ENCODE data around the gene TIMM10B. TPM values are rescaled to one million over a fixed set of nuclear protein-coding genes. Genes with fewer than 3 reads are reported as not detected.

TIMM10B gene
- total RNA-seq, 6 experiments from 2014 or later: 29.0 to 39.3 (median 31.0) TPM

DNA sequence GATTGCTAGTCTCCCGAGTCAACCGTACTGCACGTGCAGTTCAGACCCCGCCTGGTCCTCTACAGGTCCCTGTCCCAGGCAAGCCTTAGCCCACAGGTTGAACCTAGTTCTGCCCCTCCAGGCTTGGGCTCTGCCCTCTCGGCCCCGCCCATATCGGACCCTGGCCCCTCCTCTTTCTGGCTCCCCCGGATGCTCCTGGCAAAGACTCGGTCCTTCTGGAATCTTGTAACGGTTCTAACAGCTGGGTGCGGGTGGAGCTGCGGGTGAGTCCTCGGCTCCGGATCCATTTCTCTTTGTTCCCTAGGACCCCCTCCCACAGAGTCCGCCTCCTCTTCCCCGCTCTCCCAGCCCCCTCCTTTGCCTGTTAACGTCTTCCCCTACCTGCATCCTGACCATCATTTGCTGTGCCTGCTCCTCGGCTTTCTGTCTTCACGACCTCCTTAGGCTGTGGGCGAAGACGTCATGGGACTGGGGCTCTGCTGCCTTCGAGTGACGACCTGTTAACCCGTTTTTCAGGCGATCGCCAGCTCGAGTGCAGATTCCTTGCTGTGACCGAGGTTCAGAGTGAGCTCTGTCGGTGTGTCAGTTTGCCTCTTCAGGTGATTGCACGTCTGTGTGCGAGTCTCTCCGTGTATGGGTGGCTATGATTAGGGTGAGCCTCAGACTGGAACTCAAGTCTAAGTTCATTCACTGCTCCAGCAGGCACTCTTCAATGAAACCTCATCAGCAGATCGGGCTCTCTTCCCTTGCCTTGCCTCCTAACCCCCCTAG, 16.0 kb downstream of the TIMM10B start, which contains the start of gene DNHD1:
Gene DNHD1, plus strand, starts transcription at position 212 of the 771 bp plus-strand sequence. CDS start 936 bp downstream, outside the sequence.
- Mint-ChIP-seq H3K27ac (no peak within 1 kb of the TSS), H3K27me3 (ENCODE audit: insufficient read depth) (peaks cover 1% of the 10 kb centered on the region), H3K4me3 (no peak within 1 kb of the TSS), H3K4me1 (ENCODE audit: low read depth) (peaks cover 14% of the 10 kb centered on the region), H3K9me3 (no peaks in the 10 kb centered on the region), H3K36me3 (ENCODE audit: low read depth) (no peaks in the 10 kb centered on the region; the same call in none of the 2 replicates)
- no peak for DNase-seq
- TF ChIP-seq, protein P1, sequence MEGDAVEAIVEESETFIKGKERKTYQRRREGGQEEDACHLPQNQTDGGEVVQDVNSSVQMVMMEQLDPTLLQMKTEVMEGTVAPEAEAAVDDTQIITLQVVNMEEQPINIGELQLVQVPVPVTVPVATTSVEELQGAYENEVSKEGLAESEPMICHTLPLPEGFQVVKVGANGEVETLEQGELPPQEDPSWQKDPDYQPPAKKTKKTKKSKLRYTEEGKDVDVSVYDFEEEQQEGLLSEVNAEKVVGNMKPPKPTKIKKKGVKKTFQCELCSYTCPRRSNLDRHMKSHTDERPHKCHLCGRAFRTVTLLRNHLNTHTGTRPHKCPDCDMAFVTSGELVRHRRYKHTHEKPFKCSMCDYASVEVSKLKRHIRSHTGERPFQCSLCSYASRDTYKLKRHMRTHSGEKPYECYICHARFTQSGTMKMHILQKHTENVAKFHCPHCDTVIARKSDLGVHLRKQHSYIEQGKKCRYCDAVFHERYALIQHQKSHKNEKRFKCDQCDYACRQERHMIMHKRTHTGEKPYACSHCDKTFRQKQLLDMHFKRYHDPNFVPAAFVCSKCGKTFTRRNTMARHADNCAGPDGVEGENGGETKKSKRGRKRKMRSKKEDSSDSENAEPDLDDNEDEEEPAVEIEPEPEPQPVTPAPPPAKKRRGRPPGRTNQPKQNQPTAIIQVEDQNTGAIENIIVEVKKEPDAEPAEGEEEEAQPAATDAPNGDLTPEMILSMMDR (IDR thresholded peaks at IDR 0.05): no peak

DNA sequence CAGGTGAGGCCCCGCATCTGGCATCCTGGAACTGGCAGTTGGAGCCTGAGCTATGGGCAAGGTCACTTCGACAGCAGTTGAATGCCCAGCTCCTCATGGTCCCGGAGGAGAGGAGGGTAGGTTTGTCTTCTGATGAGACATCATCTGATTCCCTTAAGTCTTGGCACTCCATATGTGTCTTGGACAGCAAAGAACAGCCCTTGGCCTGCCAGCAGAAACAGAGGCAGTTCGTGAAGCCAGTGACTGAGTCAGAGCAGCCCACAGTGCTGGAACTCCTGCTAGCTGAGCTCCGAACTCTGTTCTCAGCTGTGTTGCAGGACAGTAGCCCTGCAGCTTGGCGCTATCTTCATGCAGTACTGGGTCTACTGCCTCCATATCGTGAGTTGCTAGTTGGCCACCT, 16.8 kb downstream of the TIMM10B start:
- no peaks in the 10 kb centered on the region; the same call in none of the 2 replicates for H3K36me3 Mint-ChIP-seq (ENCODE audit: low read depth)
- peaks cover 1% of the 10 kb centered on the region for H3K27me3 Mint-ChIP-seq (ENCODE audit: insufficient read depth)
- H3K4me1 Mint-ChIP-seq (ENCODE audit: low read depth): peaks cover 23% of the 10 kb centered on the region
- TF ChIP-seq, protein P1 (IDR thresholded peaks at IDR 0.05): no peak
- H3K27ac Mint-ChIP-seq: no peak overlapping the region
- DNase-seq: no peak
- no peaks in the 10 kb centered on the region for H3K9me3 Mint-ChIP-seq
- H3K4me3 Mint-ChIP-seq: no peak overlapping the region

DNA sequence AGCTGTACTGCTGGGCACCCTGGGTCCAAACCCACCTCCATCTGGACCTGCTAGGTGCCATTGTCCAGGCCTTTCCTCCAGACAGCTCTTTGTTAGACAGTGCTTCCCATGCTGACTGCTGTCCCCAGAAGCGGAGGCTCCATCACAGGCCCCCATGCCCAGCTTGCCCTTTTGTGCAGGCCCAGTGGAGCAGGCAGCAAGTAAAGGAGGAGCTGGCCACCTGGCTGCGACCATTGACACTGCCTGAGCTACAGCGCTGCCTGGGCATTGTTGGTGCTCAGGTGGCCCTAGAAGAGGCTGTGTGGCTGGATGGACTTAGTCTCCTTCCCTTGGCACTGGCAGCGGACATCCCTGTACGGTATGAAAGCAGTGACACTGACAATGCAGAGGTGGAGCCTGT, 17.2 kb downstream of the TIMM10B start:
- H3K4me1 Mint-ChIP-seq (ENCODE audit: low read depth): peaks cover 27% of the 10 kb centered on the region
- H3K9me3 Mint-ChIP-seq: no peaks in the 10 kb centered on the region
- TF ChIP-seq, protein P1 (IDR thresholded peaks at IDR 0.05): no peak
- no peak overlapping the region for H3K27ac Mint-ChIP-seq
- H3K4me3 Mint-ChIP-seq: no peak overlapping the region
- no peaks in the 10 kb centered on the region; the same call in none of the 2 replicates for H3K36me3 Mint-ChIP-seq (ENCODE audit: low read depth)
- H3K27me3 Mint-ChIP-seq (ENCODE audit: insufficient read depth): peaks cover 1% of the 10 kb centered on the region
- no peak for DNase-seq

DNA sequence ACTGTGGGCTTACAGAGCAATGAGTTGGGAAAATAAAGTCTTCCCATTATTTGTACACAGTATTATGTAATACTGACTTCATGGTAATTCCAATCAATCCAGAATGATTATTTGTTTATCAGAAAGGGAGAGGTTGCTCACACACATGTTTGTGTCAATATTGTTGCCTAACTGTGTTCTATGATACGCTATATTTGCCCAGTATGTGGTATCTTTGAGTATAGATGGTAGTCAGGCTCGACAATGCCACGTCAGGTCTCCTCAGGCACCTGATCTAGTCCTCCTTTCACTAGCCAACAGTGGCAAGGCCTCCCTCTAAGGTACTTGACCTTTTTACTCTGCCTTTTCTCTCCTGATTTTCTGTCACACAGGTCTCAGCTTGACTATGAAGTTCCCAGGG, 21.1 kb downstream of the TIMM10B start:
- Mint-ChIP-seq H3K27ac (no peak overlapping the region), H3K4me3 (no peak overlapping the region), H3K9me3 (no peaks in the 10 kb centered on the region), H3K36me3 (ENCODE audit: low read depth) (peaks cover 4% of the 10 kb centered on the region), H3K4me1 (ENCODE audit: low read depth) (peaks cover 49% of the 10 kb centered on the region), H3K27me3 (ENCODE audit: insufficient read depth) (no peaks in the 10 kb centered on the region; the same call in 1 of the 2 replicates)
- TF ChIP-seq, protein P1 (IDR thresholded peaks at IDR 0.05): no peak
- no peak for DNase-seq

DNA sequence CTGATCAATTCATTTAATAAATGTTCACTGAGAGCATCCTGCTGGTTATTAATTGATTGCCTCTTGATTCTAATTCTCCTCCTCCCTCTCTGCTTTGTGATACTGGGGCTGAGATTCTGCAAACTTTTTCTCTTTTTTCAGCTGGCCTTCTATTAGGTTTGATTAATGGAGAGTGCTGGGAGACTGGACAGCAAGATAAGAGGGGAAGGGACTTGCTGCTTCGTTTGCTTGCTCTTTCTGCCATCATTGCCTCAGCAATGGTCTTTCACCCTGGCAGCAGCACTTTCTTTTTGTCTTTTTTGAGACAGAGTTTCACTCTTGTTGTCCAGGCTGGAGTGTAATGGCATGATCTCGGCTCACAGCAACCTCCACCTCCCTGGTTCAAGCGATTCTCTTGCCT, 22.9 kb downstream of the TIMM10B start:
- H3K36me3 Mint-ChIP-seq (ENCODE audit: low read depth): peaks cover 4% of the 10 kb centered on the region; the same call in 1 of the 2 replicates
- no peaks in the 10 kb centered on the region for H3K9me3 Mint-ChIP-seq
- peak overlapping the region; percentile 51 for H3K27ac Mint-ChIP-seq
- TF ChIP-seq, protein P1 (IDR thresholded peaks at IDR 0.05): no peak
- H3K27me3 Mint-ChIP-seq (ENCODE audit: insufficient read depth): no peaks in the 10 kb centered on the region; the same call in 1 of the 2 replicates
- H3K4me3 Mint-ChIP-seq: no peak overlapping the region
- peaks cover 48% of the 10 kb centered on the region for H3K4me1 Mint-ChIP-seq (ENCODE audit: low read depth)
- no peak for DNase-seq

Measured in HFFc6 (cell line).